ENCODE results near the gene ERLIN1.
"Not testable (repeated sequence)": the region's sequence is repeated elsewhere in the genome, so short reads cannot be mapped to it uniquely, and the experiment has no call there.

ERLIN1 gene

DNA sequence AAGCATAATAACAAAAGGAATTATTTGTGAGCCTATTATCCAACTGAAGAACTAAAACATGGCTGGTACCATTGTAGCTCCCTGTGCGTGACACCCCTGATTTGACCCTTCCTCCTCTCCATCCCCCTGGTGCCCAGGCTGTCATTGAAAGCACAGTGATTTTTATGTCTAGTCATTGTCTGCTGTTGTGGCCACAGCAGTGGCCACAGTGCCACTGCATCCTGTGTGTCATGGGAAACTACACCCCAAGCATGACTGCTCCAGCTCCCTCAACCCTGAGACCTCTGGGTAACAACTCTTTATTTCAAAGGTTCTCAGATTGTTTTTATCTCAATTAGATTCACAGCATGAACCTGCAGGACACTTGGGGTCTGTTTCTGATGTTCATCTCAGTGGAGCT is 52.0 kb downstream of the ERLIN1 start:
- DNase-seq (ENCODE audit: extremely low read depth, low read depth): no peak
- no peak for TF ChIP-seq CTCF (IDR thresholded peaks at IDR 0.05; ENCODE audit: low read depth, low read length)

DNA sequence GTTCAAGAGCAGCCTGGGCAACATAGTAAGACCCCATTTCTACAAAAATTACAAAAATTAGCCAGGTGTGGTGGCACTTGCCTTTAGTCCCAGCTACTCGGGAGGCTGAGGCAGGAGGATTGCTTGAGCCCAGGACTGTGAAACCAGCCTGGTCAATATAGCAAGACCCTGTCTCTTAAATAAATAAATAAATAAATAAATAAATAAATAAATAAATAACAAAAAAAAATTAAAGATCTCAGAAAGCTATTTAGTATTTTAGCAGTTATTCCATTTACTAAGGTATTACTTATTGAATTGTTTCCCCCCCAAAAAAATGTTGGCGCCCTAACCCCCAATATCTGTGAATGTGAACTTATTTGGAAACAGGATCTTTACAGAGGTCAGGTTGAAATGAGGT is 53.4 kb downstream of the ERLIN1 start:
- no peak for TF ChIP-seq CTCF (IDR thresholded peaks at IDR 0.05; ENCODE audit: low read depth, low read length)
- DNase-seq (ENCODE audit: extremely low read depth, low read depth): no peak

GRCh38 chr10:100131571-100131970 is 54.3 kb downstream of the ERLIN1 start:
- TF ChIP-seq CTCF (IDR thresholded peaks at IDR 0.05; ENCODE audit: low read depth, low read length): no peak
- no peak for DNase-seq (ENCODE audit: extremely low read depth, low read depth)

- DNase-seq (ENCODE audit: extremely low read depth, low read depth): no peak
- no peak for TF ChIP-seq CTCF (IDR thresholded peaks at IDR 0.05; ENCODE audit: low read depth, low read length)
Observed at GRCh38 chr10:100130831-100131230, 55.0 kb downstream of the ERLIN1 start.

DNA sequence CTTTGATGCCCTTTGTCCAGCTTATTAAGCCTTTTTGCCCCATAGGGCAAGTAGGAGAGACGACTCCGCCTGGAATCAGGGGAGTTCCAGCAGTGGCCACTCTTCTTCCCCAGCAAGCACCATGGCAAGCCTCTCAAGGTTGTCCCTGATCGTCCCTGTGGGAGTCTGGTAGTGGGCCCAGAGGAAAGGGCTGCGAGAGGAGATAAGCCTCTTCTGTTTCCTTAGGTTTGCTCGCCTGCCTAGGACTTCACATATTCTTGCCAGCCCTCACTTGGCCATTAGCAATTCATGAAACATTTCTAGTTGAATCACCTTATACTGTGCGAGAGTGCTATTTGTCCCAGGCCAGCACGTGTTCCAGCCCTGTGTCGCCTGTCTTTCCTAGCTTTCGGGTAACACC is 56.4 kb downstream of the ERLIN1 start:
- TF ChIP-seq CTCF (IDR thresholded peaks at IDR 0.05; ENCODE audit: low read depth, low read length): no peak
- DNase-seq (ENCODE audit: extremely low read depth, low read depth): no peak

DNA sequence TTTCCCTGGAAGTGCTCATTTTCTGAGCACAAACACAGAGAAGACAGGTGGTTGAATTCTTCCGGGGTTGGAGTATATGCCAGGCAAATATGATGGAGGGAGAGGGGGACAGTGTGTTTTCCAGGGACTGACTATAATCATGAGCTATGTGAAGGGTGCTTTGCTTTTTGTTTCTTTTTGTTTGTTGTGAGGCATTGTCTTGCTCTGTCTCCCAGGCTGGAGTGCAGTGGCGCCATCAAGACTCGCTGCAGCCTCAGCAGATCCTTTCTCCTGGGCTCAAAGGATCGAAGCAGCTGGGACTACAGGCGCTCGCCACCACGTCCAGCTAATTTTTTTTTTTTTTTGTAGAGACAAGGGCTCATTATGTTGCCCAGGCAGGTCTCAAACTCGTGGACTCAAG is 56.9 kb downstream of the ERLIN1 start:
- TF ChIP-seq CTCF (IDR thresholded peaks at IDR 0.05; ENCODE audit: low read depth, low read length): no peak
- no peak for DNase-seq (ENCODE audit: extremely low read depth, low read depth)

GRCh38 chr10:100125335-100125734 is 60.5 kb downstream of the ERLIN1 start:
- DNase-seq (ENCODE audit: extremely low read depth, low read depth): not testable (repeated sequence)

DNA sequence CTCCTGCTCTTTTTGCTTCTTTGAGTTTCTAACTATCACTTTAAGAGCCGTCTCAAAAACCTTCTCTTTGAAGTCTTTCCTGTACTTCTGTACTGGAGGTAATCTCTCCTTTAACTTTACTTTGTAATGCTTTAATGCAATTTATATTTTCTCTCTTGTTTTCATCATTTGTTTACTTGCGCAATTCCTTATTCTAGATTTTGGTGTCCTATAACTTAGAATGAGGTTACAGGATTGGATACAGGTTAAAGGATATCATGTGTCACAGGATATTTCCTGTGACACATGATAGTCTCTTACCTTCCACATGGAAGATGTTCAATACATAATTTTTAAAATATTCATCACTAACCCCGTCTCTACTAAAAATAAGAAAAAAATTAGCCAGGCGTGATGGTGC is 61.7 kb downstream of the ERLIN1 start:
- DNase-seq (ENCODE audit: extremely low read depth, low read depth): no peak
- no peak for TF ChIP-seq CTCF (IDR thresholded peaks at IDR 0.05; ENCODE audit: low read depth, low read length)

Measured in AG09319 (cell line).